ENCODE measurements around the gene PPP1R7.

- TF ChIP-seq CTCF (conservative IDR thresholded peaks at IDR 0.05; ENCODE audit: low read depth, low read length) = no peak
- TF ChIP-seq POLR2A (IDR thresholded peaks at IDR 0.05; ENCODE audit: low read depth, low read length) = no peak
Observed at GRCh38 chr2:241112046-241112445, 38.2 kb upstream of the PPP1R7 start.

Measured in IMR-90 (cell line).